ENCODE results near the gene HSPA12B.

DNA sequence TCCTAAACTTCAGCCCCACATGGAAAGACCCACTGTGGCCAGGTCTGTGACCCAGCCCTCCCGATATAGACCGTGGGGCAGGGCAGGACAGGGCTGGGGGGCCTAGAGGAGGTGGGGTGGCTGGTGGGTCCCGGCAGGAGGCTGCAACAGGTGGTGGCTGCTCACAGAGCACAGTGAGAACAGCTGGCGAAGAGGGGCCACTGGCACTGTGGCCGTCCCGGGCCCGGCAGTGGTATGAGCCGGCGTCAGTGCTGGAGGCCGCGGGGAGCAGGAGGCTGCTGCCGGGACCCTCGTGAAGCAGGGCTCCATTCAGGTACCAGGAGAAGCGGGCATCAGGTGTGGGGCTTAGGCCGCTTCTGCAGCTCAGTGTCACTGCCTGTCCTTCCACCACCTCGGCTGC is 33.4 kb upstream of the HSPA12B start:
- TF ChIP-seq, protein P1, sequence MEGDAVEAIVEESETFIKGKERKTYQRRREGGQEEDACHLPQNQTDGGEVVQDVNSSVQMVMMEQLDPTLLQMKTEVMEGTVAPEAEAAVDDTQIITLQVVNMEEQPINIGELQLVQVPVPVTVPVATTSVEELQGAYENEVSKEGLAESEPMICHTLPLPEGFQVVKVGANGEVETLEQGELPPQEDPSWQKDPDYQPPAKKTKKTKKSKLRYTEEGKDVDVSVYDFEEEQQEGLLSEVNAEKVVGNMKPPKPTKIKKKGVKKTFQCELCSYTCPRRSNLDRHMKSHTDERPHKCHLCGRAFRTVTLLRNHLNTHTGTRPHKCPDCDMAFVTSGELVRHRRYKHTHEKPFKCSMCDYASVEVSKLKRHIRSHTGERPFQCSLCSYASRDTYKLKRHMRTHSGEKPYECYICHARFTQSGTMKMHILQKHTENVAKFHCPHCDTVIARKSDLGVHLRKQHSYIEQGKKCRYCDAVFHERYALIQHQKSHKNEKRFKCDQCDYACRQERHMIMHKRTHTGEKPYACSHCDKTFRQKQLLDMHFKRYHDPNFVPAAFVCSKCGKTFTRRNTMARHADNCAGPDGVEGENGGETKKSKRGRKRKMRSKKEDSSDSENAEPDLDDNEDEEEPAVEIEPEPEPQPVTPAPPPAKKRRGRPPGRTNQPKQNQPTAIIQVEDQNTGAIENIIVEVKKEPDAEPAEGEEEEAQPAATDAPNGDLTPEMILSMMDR (IDR thresholded peaks at IDR 0.05; ENCODE audit: poor library complexity) = no peak
- TF ChIP-seq EZH2 (IDR thresholded peaks at IDR 0.05; ENCODE audit: borderline replicate concordance) = no peak

All from hepatocyte (in vitro differentiated cells).